ENCODE results near the gene SMIM32.

GRCh38 chr5:136228136-136228757 is 35.3 kb upstream of the SMIM32 start:
- TF ChIP-seq CTCF (IDR thresholded peaks at IDR 0.05; ENCODE audit: extremely low read depth in 1 of 2, insufficient read depth in 1 of 2, low read depth in 1 of 2, low read length in 2 of 2): no peak
- TF ChIP-seq POLR2A (IDR thresholded peaks at IDR 0.05; ENCODE audit: low read depth, low read length): no peak
- TF ChIP-seq POLR2AphosphoS5 (IDR thresholded peaks at IDR 0.05; ENCODE audit: insufficient read depth, low read depth, low read length): no peak
- no peak for TF ChIP-seq EZH2 (IDR thresholded peaks at IDR 0.05; ENCODE audit: borderline replicate concordance, low read depth, low read length, severe bottlenecking)

All from endothelial cell of umbilical vein (primary cell).